ENCODE results near the gene TNFRSF19. TPM values are rescaled to one million over a fixed set of nuclear protein-coding genes. Genes with fewer than 3 reads are reported as not detected.
"Not testable (repeated sequence)": the region's sequence is repeated elsewhere in the genome, so short reads cannot be mapped to it uniquely, and the experiment has no call there.

The TNFRSF19 gene
- total and polyA plus RNA-seq, 2 donors from 2014 or later: 10.1 to 14.7 TPM

DNA sequence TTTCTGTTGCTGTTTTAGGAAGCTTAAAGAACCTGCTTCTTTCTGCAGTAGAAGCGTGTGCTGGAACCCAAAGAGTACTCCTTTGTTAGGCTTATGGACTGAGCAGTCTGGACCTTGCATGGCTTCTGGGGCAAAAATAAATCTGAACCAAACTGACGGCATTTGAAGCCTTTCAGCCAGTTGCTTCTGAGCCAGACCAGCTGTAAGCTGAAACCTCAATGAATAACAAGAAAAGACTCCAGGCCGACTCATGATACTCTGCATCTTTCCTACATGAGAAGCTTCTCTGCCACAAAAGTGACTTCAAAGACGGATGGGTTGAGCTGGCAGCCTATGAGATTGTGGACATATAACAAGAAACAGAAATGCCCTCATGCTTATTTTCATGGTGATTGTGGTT is 103.1 kb downstream of the TNFRSF19 start:
- no peaks in the 10 kb centered on the region for H3K9me3 ChIP-seq (ENCODE audit: control insufficient read depth in 2 of 3, insufficient read depth in 1 of 3, low read length in 3 of 3)
- peaks cover 0 to 5% (median 3%) of the 10 kb centered on the region in 3 donors for H3K36me3 ChIP-seq (ENCODE audit: control insufficient read depth in 2 of 3, insufficient read depth in 3 of 3, low read length in 3 of 3)
- TF ChIP-seq, protein P1, sequence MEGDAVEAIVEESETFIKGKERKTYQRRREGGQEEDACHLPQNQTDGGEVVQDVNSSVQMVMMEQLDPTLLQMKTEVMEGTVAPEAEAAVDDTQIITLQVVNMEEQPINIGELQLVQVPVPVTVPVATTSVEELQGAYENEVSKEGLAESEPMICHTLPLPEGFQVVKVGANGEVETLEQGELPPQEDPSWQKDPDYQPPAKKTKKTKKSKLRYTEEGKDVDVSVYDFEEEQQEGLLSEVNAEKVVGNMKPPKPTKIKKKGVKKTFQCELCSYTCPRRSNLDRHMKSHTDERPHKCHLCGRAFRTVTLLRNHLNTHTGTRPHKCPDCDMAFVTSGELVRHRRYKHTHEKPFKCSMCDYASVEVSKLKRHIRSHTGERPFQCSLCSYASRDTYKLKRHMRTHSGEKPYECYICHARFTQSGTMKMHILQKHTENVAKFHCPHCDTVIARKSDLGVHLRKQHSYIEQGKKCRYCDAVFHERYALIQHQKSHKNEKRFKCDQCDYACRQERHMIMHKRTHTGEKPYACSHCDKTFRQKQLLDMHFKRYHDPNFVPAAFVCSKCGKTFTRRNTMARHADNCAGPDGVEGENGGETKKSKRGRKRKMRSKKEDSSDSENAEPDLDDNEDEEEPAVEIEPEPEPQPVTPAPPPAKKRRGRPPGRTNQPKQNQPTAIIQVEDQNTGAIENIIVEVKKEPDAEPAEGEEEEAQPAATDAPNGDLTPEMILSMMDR (IDR thresholded peaks at IDR 0.05; ENCODE audit: borderline replicate concordance, extremely low read depth, insufficient read depth): no peak
- intact Hi-C loops (cut with DNase I): no loop called here
- H3K4me3 ChIP-seq (ENCODE audit: low read length in 3 of 3): no peak overlapping the region
- H3K27ac ChIP-seq (ENCODE audit: low read depth in 2 of 2, low read length in 2 of 2): no peak overlapping the region
- DNase-seq (peak in 3 of 5 donors; percentile 46 to 78 (median 77)), FAIRE-seq (no peak)
- no peaks in the 10 kb centered on the region for H3K27me3 ChIP-seq (ENCODE audit: control insufficient read depth, insufficient read depth, low read length)
- no peak overlapping the region for H3K9ac ChIP-seq (ENCODE audit: low read length in 3 of 3)
- peaks cover 0 to 8% (median 6%) of the 10 kb centered on the region in 3 donors for H3K4me1 ChIP-seq (ENCODE audit: control insufficient read depth in 2 of 3, insufficient read depth in 2 of 3, low read depth in 1 of 3, low read length in 3 of 3)

DNA sequence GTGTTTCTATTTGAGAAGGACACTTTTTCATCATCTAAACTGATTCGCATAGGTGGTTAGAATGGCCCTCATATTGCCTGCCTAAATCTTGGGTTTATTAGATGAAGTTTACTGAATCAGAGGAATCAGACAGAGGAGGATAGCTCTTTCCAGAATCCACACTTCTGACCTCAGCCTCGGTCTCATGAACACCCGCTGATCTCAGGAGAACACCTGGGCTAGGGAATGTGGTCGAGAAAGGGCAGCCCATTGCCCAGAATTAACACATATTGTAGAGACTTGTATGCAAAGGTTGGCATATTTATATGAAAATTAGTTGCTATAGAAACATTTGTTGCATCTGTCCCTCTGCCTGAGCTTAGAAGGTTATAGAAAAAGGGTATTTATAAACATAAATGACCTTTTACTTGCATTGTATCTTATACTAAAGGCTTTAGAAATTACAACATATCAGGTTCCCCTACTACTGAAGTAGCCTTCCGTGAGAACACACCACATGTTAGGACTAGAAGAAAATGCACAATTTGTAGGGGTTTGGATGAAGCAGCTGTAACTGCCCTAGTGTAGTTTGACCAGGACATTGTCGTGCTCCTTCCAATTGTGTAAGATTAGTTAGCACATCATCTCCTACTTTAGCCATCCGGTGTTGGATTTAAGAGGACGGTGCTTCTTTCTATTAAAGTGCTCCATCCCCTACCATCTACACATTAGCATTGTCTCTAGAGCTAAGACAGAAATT is 103.8 kb downstream of the TNFRSF19 start:
- FAIRE-seq: no peak
- DNase-seq: no peak
- no peaks in the 10 kb centered on the region for H3K27me3 ChIP-seq (ENCODE audit: control insufficient read depth, insufficient read depth, low read length)
- H3K36me3 ChIP-seq (ENCODE audit: control insufficient read depth in 2 of 3, insufficient read depth in 3 of 3, low read length in 3 of 3): peaks cover 0 to 3% (median under 1%) of the 10 kb centered on the region in 3 donors
- H3K9ac ChIP-seq (ENCODE audit: low read length in 3 of 3): no peak overlapping the region
- TF ChIP-seq, protein P1 (IDR thresholded peaks at IDR 0.05; ENCODE audit: borderline replicate concordance, extremely low read depth, insufficient read depth): no peak
- no peak overlapping the region for H3K27ac ChIP-seq (ENCODE audit: low read depth in 2 of 2, low read length in 2 of 2)
- no peaks in the 10 kb centered on the region for H3K9me3 ChIP-seq (ENCODE audit: control insufficient read depth in 2 of 3, insufficient read depth in 1 of 3, low read length in 3 of 3)
- H3K4me3 ChIP-seq (ENCODE audit: low read length in 3 of 3): no peak overlapping the region
- peaks cover 4 to 8% (median 6%) of the 10 kb centered on the region in 3 donors for H3K4me1 ChIP-seq (ENCODE audit: control insufficient read depth in 2 of 3, insufficient read depth in 2 of 3, low read depth in 1 of 3, low read length in 3 of 3)
- intact Hi-C loops (cut with DNase I): no loop called here

DNA sequence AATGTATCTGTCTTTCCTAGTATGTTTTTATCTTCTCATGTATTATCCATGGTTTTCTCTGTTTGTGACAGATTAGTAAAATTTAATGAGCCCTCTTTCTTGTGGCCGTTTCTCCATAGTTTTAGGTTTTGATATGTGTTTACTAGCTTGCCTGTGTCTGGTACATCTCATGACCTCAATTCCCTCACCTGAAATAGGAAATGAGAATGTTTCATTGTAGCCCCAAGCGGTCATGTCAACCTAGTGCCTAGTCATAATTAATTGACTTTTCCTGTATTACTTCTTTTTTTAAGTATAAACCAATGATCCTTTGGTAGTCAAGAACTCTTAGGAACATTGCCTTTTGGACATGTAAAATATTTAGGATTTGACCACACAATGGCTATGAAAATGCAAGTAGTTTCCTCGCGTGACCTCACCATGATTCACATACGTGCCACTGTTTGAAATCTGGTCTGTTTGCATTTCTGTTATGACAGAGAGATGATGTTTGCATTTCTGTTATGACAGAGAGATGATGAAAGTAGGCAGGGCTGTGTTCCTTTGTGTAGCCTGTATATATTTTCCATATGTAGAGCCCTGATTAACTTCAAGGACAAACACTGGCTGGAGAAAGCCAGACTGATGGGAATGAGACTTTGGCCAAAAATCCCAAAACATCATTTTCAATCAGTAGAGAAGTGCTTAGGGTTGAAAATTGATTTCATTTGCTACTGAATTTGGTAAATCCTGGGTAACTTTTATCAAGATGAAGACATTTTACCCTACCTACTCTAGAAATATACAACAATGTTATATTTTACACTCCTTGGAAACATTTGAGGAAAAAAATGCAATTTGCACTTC is 104.8 kb downstream of the TNFRSF19 start:
- H3K9me3 ChIP-seq (ENCODE audit: control insufficient read depth in 2 of 3, insufficient read depth in 1 of 3, low read length in 3 of 3): no peaks in the 10 kb centered on the region
- no peak overlapping the region for H3K4me3 ChIP-seq (ENCODE audit: low read length in 3 of 3)
- peaks cover 8 to 15% (median 12%) of the 10 kb centered on the region in 3 donors for H3K4me1 ChIP-seq (ENCODE audit: control insufficient read depth in 2 of 3, insufficient read depth in 2 of 3, low read depth in 1 of 3, low read length in 3 of 3)
- TF ChIP-seq, protein P1 (IDR thresholded peaks at IDR 0.05; ENCODE audit: borderline replicate concordance, extremely low read depth, insufficient read depth): no peak
- peaks cover 0 to 3% (median 0%) of the 10 kb centered on the region in 3 donors for H3K36me3 ChIP-seq (ENCODE audit: control insufficient read depth in 2 of 3, insufficient read depth in 3 of 3, low read length in 3 of 3)
- intact Hi-C loops (cut with DNase I): no loop called here
- FAIRE-seq (no peak), DNase-seq (no peak)
- H3K9ac ChIP-seq (ENCODE audit: low read length in 3 of 3): no peak overlapping the region
- no peak overlapping the region for H3K27ac ChIP-seq (ENCODE audit: low read depth in 2 of 2, low read length in 2 of 2)
- H3K27me3 ChIP-seq (ENCODE audit: control insufficient read depth, insufficient read depth, low read length): no peaks in the 10 kb centered on the region

DNA sequence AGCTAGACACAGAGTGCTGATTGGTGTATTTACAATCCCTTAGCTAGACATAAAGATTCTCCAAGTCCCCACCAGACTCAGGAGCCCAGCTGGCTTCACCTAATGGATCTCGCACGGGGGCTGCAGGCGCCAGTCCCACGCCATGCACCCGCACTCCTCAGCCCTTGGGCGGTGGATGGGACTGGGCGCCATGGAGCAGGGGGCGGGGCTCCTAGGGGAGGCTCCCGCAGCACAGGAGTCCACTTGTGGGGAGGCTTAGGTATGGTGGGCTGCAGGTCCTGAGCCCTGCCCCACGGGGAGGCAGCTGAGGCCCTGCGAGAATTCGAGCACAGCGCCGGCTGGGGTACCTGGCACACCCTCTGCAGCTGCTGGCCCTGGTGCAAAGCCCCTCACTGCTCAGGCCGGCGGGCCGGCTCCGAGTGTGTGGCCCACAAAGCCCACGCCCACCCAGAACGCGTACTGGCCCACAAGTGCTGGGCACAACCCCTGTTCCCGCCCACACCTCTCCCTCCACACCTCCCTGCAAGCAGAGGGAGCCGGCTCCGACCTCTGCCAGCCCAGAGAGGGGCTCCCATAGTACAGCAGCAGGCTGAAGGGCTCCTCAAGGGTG is 107.6 kb downstream of the TNFRSF19 start:
- DNase-seq: peak in 1 of 5 donors; percentile 61
- peak overlapping the region; percentile 33 to 35 for H3K27ac ChIP-seq (ENCODE audit: low read depth in 2 of 2, low read length in 2 of 2)
- intact Hi-C loops (cut with DNase I); H3K27me3 ChIP-seq (ENCODE audit: control insufficient read depth, insufficient read depth, low read length); H3K36me3 ChIP-seq (ENCODE audit: control insufficient read depth in 2 of 3, insufficient read depth in 3 of 3, low read length in 3 of 3); H3K9ac ChIP-seq (ENCODE audit: low read length in 3 of 3); FAIRE-seq; H3K9me3 ChIP-seq (ENCODE audit: control insufficient read depth in 2 of 3, insufficient read depth in 1 of 3, low read length in 3 of 3); H3K4me3 ChIP-seq (ENCODE audit: low read length in 3 of 3): not testable (repeated sequence)
- peaks cover 14 to 26% (median 25%) of the 10 kb centered on the region in 3 donors for H3K4me1 ChIP-seq (ENCODE audit: control insufficient read depth in 2 of 3, insufficient read depth in 2 of 3, low read depth in 1 of 3, low read length in 3 of 3)

Data from kidney (tissue), 14 donors.